ENCODE results near the gene SHISA8.

SHISA8 gene

DNA sequence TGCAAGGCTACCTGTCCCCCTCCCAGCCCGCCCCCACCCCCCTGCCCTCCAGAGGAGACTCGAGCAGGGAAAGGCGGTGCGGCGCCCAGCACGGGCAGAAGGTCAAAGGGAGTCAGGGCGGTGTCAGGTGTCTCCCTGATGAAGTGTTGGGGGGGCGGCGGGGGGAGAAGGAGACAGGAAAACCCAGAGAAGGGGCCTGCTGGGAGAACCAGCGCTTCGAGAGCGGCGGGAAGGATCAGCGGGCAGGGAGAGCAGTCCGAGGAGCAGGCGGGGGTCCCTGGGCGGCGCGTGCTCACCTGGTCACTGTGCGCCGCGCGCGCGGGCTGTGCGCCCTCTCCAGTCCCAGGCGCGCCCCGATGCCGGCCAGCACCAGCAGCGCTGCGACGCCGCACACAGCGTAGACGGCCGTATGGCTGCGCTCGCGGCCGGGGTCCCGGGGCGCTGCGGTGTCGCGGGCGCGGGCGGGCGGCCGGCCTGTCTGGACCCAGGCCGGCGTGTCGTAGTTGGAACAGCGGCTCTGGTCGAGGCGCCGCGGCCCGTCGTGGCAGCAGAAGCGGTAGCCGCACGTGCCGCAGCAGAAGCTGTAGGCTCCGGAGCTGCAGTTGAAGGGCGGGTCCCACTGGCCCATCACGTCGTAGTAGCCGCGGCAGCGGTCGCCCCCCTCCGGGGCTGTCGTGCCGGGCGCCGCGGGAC, 886 bp downstream of the SHISA8 start:
- no peak for DNase-seq

DNA sequence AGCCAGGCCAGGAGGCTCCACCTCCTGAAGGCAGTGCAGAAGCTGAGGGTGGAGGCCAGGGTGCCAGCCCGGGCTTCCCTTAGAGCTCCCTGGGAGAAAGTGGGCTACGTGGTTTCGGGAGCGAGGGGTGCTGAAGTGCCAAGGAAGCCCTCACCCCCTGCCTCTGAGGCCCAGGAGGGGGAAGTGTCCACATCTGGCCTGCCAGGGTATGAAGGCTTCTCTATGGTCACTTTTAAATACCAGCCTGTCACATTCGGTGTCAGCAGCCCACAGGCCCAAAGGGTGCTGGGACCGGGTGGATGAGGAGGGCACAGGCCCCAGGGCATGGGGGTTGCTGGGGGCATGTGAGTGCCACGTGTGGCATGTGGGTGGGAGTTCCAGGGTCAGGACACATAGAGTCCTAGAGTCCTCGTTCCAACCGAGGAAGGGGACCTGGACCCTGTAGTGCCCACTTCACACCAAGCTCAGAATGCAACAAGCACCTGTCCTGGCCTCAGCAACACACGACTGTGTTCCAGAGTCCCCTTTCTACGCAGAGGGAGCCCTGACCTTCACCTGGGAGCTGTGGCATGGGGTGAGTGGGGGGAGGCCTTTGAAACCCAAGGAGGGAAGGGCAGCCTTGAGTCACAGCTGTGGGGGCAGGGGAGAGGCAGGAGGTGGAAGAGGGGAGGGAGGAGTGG, 1.7 kb downstream of the SHISA8 start:
- no peak for DNase-seq

DNA sequence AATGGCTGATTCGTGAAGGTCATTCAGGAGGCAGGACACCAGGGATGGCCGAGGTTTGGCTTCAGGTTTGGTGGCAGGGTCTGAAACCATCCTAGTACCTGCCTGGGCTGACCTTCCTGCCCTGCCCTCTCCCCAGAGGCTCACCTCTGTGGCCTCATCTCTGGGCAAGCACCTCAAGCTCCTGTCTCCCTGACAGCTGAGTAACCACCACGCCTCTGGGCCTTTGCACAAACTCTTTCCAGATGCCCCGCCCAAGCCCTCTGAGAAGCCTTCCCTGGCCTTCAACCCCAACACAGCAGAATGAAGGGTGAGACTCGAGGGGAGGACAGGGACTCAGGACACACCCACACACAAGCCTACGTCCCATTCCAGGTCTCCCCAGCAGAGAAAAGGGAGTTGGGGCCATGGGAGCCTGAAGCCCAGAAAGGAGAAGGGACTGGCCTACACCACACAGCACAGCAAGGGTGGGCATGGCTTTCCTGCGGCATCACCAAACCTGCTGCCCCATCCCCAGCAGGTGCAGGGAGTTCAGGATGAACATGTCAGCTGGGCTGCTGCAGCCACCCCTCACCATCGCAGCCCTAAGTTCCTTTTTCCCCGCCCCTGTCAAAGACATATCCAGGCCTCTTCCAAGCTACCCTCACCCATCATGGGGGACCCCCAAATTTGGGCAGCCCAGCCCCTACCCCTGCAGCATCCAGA, 2.4 kb downstream of the SHISA8 start:
- no peak for DNase-seq

DNA sequence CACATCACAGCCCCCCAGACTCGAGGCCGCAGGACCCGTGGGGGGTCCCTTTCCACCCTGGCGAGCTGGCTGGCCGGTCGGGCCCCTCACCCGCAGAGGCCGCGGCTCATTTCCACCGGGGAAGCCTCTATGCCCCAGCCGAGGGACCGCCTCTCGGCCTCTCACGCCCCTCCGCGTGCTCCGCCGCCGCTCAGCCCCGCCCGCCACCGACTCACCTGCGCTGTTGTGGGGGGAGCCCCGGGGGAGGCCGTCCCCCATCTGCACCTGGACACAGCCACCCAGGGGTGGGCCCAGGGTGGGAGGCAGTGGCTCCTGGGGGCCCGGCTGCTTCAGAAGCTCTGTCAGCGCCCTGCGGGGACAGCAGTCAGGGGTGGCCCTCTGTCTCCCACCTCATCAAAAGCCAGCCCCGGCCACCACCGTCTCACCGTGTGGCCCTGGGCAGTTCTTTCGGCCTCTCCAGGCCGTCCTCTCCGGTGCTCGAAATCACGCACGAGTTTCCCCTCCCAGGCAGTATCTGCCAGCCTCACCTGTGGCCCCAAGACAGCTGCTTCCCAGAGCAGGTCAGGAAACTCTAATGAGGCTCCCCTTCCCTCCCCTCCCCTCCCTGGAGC, 3.8 kb downstream of the SHISA8 start:
- no peak for DNase-seq

DNA sequence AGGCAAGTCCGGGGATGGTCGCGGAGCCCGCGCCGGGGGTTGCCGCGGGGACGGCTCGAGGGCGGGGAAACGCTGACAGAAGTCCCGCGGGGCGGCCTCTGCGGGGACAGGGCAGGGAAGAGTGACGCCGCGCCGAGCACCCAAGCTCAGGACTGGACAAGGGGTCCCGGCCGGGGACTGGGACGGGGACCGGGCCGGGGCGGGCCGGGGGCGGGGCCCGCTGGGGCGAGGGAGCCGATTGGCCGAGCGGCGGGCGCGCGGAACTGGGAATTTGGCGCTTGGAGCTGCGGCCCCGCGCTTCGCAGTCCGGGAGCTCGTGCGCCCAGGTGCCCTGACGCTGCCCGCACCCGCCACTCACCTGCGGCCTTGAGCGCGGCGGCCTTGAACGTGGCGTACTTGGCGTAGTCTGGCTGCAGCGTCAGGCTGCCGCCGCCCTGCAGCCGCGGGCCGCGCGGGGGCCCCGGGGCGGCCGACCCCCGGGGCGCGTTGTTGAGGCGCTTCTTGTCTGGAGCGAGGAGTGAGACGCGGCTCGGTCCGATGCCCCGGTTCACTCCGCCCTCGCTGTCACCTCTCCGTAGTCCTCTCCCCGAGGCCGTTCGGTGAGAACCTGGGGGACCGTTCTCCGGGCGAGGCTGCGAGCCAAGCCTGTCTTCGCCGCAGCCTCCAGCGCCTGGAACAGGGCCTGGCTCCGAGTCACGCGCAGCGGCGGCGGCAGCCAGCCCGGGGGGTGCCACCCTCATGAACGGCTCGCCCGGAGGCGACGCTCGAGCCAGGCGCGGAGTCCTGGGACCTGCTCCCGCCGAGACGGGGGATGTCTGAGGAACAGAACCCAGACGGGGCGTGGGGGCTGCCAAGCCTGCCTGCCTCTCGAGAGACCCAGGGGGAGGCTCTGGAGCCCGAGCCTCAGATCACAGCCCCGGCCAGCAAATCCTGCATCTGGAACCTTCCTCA, 4.5 kb downstream of the SHISA8 start:
- DNase-seq, result no peak

DNA sequence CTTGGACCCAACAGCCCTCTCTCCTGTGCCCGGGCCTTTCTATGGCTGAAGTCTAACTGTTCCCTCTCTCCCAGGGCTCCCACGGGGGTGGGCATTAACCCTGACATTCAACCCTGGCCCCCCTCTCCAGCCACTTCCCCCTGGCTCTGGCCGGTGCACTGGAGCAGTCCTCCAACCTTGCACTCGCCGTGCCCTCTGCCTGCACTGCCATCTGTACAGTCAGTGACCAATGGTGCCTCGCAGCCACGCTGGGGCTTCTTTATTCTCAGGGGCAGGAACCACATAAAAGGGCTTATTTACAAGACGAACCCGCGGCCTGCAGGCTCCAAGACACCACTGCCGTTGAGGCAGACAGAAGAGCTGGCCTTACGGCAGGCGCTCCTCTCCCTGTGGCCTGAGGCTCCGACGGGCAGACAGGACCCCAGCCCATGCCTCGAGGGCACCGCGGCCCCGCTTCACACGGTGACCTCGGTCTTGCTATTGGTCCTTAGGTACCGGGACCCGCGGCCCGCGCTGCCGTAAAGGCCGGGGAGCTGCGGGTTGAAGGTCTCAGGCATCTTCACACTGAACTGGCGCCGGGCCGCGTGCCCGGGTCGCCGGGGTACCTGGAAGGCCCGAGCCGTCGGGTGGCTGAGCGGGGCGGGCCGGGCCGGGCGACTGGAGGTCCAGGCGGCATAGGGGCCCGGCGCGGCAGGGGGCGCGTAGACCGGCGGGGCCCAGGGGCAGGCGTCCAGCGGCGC, 5.4 kb downstream of the SHISA8 start:
- DNase-seq, result no peak

DNA sequence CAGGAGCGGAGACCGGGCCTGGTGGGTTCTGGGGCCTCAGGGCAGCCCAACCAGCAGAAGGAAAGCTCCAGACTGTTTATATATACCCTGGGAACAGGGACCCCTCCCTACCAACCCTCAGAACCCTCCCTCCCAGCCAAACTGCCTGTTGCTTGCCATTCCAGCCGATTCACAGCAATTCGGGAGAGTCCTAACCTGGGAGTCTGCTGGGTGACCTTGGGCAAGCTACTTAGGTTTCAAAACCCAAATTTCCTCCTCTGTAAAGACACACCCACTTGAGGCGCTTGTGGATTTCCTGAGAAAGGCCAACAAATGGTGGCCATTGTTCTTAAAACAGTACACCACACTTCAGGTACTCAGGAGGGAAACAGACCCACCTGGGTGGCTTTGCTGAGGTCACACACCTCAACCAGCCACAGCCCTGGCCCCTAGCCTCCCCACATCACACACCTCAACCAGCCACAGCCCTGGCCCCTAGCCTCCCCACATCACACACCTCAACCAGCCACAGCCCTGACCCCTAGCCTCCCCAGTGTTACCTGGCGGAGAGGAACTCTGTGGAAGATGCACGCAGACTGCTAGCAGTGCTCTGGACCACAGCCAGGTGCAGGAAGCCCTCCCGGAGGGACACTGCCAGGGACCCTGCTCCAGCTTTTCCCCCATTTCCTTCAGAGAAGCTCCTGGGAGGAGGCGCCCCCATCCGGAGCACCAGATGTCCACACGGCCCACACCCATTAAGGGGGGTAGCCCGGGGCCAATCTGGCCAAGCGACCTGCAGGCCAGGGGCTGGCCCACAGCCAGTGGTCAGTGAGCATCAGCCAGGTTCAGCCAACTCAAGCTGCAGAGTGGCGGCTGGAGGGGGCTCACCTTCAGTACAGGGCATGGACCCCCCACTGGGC, 6.2 kb downstream of the SHISA8 start:
- DNase-seq, result no peak

DNA sequence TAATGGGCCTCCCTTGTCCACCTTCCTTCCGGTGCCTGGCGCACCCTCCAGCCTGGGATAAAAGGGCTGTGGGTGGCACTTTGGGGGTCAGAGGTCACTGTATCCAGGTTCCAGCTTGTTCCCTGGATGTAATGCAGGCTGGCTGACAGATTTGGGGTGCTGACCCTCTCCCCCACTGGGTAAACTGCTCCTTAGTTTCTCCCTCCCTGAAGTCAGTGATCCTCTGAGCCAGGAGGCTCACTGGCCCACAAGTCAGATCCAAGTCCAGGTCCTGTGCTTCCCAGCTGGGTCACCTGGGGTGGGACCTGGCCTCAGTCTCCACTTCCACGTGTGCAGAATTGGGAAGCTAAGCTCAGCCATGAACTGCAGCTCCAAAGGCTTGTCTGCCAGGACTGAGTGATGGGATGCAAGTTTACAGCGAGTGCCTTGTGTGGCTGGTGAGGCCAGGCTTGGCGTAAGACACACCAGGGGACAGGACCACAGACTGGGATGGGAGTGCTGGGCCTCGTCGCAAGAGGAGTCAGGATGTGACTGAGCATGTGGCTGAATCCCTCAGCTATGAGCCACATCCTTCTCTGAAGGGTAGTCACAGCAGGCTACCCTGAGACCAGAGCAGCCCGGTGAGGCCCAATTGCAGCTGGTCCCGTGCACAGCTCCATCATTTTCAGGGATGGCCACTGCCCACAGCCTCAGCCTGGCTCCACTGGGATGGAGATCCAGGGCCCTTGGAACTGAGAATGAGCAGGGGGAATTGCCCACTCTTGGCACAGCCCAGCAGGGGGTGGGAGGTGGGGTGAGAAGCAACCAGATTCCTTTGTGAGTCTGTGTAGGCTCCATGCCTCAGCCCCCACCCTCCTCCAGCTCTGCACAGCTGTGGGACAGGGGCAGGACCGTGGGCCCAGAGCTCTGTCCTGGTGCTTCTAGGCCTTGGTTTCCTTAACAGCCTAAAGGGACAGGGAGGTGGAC, 7.2 kb downstream of the SHISA8 start:
- DNase-seq, result no peak

DNA sequence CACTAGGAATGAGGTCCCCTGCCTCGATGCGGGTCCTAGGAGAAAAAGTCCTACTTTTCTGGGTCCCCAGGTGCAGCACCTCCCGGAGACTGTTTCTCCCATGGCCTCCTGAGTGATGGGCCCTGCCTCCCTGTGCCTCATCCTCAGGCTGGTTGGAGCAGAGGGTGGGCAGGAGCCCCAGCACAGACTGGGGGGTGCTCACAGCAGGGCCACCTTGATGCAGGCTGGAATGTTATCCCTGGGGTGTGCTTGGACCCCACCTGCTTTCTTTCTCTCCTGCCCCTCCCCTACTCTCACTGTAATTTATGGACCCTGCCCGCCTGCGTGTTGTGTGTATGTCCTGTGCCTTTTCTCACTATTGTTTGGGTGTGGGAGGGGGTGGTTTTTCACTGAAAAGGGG, 8.1 kb downstream of the SHISA8 start:
- no peak for DNase-seq

DNA sequence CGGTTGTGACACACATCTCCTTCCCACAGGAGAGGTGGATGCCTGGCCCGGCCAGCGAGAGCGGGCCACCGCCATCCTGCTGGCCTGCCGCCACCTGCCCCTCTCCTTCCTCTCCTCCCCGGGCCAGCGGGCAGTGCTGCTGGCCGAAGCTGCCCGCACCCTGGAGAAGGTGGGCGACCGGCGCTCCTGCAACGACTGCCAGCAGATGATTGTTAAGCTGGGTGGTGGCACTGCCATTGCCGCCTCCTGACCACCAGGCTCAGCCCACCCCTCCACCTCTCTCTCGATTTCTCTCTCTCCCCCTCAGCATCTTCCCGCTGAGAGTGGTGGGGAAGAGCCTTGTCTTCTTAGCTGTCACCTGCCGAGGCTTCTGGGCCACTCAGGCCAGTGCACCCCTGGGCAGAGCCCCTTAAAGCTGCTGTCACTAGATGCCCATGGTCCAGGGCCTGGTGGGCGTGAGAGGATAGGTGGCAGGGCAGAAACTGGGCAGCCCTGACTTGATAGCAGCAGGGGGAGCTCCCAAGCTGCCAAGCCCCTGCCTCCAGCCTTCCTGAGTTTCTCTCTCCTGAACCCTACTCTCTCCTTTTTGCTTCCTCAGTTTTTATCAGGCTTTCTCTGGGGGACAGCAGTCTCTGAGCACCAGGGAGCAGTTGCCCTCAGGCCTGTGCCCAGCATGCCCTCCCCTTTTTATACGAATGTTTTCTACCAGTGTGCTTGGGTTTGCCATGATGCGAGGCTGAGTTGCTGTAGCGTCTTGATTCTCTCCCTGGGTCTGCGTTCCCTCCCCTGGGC, 9.3 kb downstream of the SHISA8 start:
- no peak for DNase-seq

DNA sequence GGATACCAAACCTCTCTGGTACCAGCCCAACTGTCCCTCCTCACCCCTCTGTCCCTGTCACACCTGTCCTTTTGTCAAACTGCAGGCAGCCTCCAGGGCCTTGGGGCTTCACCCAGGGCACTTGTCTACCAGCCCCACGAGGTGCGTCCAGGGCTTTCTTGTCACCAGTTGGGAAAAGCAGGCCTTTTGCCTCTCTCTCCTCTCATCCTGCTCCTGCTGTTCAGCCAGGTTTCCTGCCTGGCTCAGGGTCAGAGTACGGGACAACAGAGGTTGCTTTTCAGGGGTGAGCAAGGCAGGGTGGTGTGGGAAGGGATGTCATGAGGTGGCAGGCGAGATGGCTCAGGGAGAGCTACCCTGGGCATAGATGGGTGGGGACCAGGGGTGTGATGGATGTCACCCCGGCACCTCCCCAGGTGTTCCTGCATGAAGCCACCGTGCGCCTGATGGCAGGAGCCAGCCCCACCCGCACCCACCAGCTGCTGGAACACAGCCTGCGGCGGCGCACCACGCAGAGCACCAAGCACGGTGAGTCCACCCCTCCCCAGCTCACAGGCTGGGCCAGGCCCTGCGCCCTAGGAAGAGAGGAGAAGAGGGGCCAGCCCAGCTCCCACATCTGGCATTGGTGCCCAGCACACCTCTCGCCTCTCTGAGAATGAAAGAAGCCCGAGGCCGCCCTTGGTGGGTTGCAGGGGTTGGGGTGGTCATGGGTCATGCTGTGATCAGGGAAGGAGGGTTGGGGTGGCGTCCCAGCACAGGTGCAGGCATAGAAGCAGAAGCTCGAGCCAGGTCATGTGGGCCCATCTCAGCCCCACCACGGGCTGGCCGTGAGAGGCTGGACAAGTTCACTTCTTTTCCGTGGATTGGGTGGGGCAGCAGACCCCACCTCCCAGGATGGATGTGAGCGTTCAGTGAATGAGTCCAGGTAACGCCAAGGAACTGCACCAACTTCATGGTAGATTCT, 10.1 kb downstream of the SHISA8 start:
- no peak for DNase-seq

DNA sequence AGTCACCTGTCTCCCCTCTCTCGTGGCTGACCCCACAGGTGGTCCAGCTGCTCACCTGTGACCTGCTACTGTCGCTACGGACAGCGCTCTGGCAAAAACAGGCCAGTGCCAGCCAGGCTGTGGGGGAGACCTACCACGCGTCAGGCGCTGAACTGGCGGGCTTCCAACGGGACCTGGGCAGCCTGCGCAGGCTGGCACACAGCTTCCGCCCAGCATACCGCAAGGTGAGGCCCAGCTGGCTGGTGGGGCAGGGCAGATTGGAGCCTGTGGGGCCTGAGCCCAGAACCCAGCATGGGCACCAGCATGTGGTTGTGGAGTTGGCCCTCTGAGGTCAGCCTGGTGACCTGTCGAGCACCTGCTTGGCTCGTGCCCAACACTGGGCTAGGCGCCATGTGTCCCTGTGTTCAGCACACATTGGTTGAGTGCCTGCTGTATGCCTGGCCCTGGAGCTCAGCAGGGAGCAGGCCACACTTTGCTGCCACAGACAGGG, 11.9 kb downstream of the SHISA8 start:
- no peak for DNase-seq

DNA sequence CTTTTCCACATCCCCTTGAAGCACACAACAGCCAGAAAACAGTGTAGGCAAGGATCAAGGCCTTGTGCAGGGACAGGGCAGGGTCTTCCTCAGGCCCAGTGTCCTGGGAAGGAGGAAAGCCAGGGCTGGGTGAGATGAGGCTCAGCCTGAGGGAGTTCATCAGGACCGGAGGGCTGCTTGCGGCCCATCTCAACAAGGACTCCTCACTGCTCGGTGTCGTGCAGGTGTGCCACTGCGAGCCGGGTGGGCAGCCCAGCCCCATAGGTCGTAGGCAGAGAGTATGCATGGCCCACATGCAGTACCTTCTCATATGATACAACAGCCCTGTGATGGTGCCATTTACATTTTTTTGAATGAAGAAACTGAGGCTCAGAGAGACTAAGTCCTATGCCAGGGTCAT, 12.9 kb downstream of the SHISA8 start:
- DNase-seq, result no peak

DNA sequence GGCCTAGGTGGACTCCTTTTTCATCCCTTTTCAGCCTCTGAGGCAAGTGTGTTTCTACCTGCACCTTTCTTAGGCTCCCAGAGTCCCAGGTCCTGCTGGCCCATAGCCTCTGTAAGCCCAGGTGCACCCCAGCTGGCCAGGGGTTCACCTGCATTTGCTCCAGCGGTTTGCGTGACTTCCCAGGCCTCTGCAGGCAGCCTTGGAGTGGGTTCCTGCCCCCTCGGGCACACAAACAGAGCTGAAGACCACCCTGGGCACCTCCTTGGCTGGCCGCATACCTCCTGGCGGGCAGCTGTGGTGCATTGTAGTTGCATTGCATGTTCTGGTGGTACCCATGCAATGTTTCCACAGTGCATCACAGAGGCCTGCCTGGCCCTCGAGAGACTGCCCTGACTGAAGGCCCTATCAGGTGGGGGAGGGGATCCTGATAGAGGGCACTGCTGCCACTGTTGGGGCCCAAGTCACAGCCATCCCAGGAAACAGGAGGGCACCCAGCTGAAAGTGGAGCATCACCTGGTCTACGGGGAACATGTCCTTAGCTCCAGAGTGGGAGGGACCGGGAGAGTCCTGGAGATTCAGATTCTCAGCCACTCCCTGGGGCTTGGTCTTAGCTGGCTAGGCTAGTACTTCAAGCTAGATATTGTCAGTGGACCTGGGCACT, 14.1 kb downstream of the SHISA8 start:
- no peak for DNase-seq

DNA sequence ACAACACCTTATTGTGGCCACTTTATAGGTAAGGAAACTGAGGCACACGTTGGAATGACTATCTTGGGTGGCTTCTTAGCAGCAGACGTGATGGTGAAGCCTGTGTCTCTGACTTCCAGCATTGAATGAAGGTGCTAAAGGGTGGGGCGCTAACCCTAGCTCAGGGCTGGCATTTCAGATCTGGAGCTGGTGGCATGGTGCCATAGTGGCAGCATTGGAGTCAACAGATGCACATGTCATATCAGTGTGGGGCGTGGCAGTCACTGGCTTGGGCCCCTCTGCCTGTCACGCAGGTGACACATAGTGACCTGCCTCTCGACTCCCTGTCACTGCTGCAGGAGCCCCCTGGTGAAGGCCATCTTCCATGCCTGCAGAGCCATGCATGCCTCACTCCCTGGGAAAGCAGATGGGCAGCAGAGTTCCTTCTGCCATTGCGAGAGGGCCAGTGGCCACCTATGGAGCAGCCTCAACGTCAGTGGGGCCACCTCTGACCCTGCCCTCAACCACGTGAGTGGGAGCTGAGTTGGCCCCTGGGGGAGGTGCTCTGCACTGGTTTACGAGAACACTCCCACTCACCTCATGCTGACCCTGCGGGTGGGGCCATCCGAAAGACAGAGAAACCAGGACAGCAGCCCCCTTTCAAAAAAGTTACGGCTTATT, 14.8 kb downstream of the SHISA8 start:
- DNase-seq, result no peak

DNA sequence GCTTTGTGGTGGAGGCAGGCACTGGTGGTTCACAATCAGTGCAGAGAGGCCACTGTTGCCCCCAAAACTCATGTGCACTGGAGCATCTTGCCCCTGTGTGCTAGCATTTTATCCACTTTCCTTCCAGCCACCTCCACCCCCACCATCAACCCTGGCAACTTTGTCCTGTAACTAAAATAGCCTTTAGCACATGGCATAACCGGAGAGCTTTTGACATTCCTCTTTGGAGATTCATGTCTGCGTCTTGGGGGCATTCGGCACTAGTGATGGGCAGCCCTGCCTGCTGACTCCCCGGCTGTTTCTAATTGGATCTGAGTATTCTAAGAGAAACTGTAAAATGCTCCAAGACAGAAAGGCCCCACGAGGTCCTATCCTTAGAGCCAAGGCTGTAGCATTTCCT, 15.8 kb downstream of the SHISA8 start:
- DNase-seq, result no peak
